HG03280 (cell line): Measurements from ENCODE around the gene AUH.
A peak's percentile ranks its signal among the peaks of the same experiment; 100 is the strongest.

Experiments used
- ATAC-seq: cut with Tn5 transposase; IDR thresholded peaks from one replicate; pipeline ENCODE4 v1.9.1; 2021; ENCODE audit warnings: mild to moderate bottlenecking, moderate library complexity; ENCODE audit not compliant: unreplicated experiment

AUH gene

DNA sequence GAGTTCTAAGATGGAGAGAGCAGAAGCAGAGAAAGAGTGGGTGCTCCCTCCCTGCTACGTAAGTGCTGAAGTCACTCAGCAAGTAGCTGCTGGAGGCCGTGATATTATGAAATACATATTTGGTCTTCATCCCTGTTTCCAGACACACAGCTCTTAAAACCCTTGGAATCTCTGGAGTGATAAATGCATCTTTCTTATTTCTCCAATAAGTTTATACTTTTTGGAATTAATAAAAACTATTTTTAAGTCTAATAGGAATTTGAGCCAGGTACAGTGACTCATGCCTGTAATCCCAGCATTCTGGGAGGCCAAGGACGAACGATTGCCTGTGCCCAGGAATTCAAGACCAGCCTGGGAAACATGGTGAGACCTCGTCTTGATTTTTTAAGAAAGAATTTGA lies 60.6 kb downstream of the AUH start:
- no peak for ATAC-seq

DNA sequence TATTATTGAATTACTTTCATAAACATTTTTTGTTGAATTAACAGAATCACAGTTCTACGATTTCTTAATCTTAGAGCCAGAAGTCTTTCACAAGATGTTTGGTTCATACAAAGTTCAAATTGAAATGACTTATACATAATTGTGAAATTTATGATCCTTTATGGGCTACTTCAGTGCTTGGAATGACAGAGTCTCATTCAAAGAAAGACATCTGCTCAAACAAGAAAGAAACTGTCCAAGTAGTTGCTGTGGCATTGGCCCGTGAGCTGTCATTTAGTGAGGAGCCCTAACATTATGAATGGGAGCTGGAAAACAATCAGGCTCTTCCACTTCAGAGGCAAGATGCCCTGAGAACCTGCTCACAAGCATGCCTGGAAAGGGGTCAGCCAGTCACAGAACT lies 63.4 kb downstream of the AUH start:
- no peak for ATAC-seq

GRCh38 chr9:91297306-91297705 lies 64.4 kb downstream of the AUH start:
- no peak for ATAC-seq

- ATAC-seq = no peak
Measured at GRCh38 chr9:91296354-91296753, 65.4 kb downstream of the AUH start.

DNA sequence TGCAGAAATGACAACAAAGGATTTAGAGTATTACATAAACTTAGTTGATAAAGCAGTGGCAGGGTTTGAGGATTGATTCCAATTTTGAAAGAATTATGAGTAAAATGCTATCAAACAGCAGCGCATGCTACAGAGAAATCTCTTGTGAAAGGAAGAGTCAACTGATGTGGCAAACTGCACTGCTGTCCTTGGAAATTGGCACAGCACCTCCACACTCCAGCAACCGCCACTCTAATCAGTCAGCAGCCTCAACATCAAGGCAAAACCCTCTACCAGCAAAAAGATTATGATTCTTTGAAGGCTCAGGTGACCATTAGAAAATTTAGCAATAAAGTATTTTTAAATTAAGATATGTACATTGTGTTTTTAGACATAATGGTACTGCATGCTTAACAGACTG lies 66.4 kb downstream of the AUH start:
- no peak for ATAC-seq

GRCh38 chr9:91291866-91292265 lies 69.9 kb downstream of the AUH start:
- no peak for ATAC-seq

DNA sequence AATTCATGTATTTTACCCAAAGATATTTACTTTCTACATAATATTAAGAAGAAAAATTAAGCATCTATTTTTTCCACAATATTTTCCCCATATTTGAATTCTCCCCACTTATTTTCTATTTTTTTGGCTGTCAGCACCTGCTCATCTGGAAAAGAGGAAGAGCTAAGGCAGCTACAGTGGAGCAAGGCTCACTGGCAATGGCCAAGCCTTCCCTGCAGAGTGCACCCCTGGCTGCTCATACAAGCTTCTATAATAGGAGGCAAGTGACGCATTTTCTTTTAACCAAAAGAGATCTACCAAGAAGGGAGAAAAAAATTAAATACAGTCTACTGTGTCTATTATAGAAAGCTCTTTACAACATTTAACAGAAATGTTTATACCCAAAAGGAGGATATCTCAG lies 72.5 kb downstream of the AUH start:
- no peak for ATAC-seq

DNA sequence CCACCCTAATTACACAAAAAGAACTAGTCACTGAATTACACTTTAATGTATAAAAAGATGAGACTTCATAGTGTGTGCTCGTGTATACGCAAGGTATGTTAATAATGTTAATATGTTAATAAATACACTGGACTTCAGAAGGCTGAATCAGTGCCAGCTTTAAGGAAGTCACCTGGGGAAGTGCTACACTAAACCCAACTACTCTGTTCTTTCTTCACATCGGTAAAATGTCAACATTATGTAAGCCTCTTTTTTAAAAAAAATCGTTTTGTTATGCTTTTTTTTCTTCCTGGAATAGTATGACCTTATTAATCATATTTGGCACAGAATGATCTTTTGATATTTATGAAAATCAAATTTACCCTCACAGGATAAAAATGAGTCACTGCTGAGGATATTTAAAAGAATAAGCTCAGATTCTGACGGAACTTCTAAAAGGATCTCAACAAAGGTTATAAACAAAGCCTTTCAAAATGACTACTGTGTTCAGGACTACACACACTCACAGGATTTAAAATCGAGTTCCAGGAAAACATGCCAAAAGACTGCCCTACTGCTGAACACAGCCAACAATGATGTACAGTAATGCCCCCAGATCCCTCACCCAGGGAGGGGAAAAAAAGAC lies 75.9 kb downstream of the AUH start:
- ATAC-seq = no peak

- no peak for ATAC-seq
Measured at GRCh38 chr9:91282292-91282691, 79.4 kb downstream of the AUH start.

GRCh38 chr9:91279296-91280204 lies 82.2 kb downstream of the AUH start:
- no peak for ATAC-seq

- ATAC-seq = no peak
Measured at GRCh38 chr9:91276513-91276912, 85.2 kb downstream of the AUH start.

- ATAC-seq = no peak
Measured at GRCh38 chr9:91275655-91276054, 86.1 kb downstream of the AUH start.

DNA sequence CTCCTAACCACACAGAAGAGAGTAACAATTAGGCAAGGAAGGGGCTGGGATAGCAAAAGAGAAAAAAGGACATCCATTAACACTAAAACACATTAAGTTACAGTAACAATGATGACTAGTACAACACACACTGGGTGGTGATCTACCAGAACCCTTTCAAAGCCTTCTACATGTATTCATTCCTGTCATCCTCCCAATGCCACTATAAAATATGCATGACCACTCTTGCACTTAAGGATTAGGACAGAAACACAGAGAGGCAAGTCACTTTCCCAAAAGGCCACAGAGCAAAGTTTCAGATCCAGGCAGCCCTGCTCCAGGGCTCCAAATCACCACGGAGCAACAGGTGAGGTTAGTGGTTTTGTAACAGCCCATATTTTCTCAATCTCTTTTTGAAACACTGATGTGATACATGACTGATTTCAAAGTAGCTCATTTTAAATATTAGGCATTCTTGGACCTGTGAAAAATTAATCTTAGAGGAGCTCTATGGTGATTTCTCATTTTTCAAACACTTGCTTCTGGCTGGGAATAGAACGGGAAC lies 86.7 kb downstream of the AUH start:
- no peak for ATAC-seq

DNA sequence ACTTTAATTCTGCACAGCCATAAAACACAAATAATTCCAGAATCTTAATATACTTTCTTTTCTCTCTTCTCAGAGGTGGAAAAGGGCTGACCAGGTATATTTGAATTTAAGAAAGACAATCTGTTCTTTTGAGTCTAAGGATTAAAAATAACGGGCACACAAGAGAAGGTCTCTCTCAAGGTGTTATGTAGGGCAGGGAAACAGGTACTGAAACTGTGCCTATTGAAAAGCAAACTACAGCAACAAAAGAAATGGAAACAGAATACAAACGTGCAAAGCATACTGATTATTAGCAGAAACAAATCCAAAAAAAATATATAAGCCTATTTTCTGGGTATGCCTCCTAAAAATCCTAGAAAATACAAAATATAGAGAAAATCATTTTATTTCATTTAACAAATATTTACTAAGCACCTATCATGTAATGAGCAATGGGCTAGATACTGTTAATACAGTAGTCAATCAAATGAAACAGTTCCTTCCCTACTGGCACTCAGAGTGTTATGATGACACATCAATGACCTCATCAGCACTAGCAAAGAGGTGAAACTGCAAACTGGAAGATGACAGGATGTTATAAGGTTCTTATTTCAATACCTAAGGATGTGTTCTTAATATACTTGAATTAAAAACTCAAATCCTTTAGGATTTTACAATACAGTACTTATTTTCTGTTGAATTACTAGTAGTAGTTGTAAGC lies 87.7 kb downstream of the AUH start:
- peak; percentile 63 for ATAC-seq

DNA sequence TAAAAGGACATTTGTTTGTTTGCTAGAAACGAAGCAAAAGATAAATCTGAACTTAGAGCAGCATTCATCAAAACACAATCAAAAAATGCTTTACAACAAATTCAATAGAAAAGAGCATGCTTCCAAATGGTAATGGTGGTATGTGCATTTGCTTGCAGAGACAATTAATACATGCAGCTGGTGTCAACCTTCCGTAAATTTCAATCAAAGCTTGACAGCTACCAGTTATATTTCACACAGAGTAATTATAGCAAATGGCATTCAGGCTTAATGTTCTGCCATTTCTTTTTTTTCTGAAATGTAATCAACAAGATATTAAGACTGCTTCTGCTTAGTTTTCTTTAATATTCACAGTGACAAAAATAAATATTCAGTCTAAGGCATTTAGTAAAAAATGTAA lies 90.6 kb downstream of the AUH start:
- no peak for ATAC-seq

- ATAC-seq = no peak
Measured at GRCh38 chr9:91269907-91270491, 91.7 kb downstream of the AUH start.

GRCh38 chr9:91266448-91266847 lies 95.3 kb downstream of the AUH start:
- ATAC-seq = no peak

- ATAC-seq = no peak
Measured at GRCh38 chr9:91265514-91265913, 96.2 kb downstream of the AUH start.

DNA sequence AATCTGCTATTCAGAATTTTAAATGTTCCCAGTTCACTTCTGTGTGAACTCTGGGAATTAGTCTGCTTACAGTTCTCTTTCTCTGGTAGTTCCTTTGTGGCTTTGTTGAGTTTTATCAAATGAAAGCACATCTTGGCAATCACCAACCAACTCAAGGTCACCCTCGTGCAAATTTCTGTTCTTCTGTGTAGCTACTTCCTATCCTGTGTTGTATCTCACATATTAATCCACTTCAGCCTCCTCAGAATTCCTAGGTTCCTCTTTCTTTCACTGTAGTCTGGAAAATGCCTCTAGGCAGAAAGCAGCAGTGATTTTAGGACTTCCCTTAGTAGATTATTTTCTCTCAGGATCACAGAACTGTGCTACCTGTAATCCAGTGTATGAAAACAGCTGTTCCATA lies 100.3 kb downstream of the AUH start:
- ATAC-seq = no peak

DNA sequence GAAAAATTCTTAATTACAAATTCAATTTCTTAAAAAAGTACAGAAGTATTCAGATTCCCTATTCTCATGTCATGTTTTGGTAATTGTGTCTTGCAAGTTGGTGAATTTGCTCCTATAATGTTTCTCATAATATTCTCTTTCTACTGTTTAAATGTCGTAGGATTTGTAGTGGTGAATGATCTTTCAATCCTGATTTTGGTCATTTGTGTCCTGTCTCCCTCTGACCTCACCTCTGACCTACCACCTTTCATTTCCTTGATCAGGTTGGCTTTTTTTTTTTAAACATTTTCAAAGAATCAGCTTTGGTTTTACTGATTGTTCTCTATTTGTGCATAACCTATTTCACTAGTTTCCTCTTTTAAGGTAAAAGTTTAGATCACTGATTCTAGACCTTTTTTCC lies 102.6 kb downstream of the AUH start:
- no peak for ATAC-seq

- ATAC-seq = no peak
Measured at GRCh38 chr9:91258451-91258850, 103.3 kb downstream of the AUH start.
